ENCODE data around the gene ASS1. TPM values are rescaled to one million over a fixed set of nuclear protein-coding genes. Genes with fewer than 3 reads are reported as not detected.
A peak's percentile ranks its signal among the peaks of the same experiment; 100 is the strongest.
"Not testable (repeated sequence)": the region's sequence is repeated elsewhere in the genome, so short reads cannot be mapped to it uniquely, and the experiment has no call there.

ASS1 gene
- total RNA-seq, 1 experiment from 2014 or later = 5.8 TPM

- H3K4me1 ChIP-seq (ENCODE audit: insufficient read depth, low read length, poor library complexity, severe bottlenecking) = no peaks in the 10 kb centered on the region
- TF ChIP-seq CTCF (conservative IDR thresholded peaks at IDR 0.05; ENCODE audit: low read depth, low read length) (no peak), EZH2 (IDR thresholded peaks at IDR 0.05; ENCODE audit: borderline replicate concordance, low read depth, low read length, poor library complexity, severe bottlenecking) (no peak)
- peaks cover 23% of the 10 kb centered on the region for H3K27me3 ChIP-seq (replicated peaks; ENCODE audit: insufficient read depth, low read depth, low read length, poor library complexity)
- CTCF ChIA-PET = no interaction called here
- POLR2A ChIA-PET (ENCODE audit: low non-redundant PET) = no interaction called here
- no TSS peak for BruUV-seq (replicated peaks)
- DNase-seq (ENCODE audit: low spot score) = no peak
- intact Hi-C loops (cut with micrococcal nuclease; ENCODE audit: unreplicated experiment) = no loop called here
- no peaks in the 10 kb centered on the region for H3K9me3 ChIP-seq (ENCODE audit: low read depth, low read length, poor library complexity, severe bottlenecking)
- H3K4me3 ChIP-seq (ENCODE audit: low read depth, low read length, poor library complexity, severe bottlenecking) = peak overlapping the region; percentile 34
- H3K27ac ChIP-seq (ENCODE audit: low read depth, low read length, poor library complexity, severe bottlenecking) = no peak overlapping the region
- H3K36me3 ChIP-seq (ENCODE audit: insufficient read depth, low read length, poor library complexity, severe bottlenecking) = no peaks in the 10 kb centered on the region
These were observed 12.0 kb upstream of the ASS1 start for GRCh38 chr9:130432796-130433167.

- peak; percentile 70 for DNase-seq (ENCODE audit: low spot score)
These were observed 11.4 kb upstream of the ASS1 start for GRCh38 chr9:130433168-130433946.

GRCh38 chr9:130433947-130434262 is 10.9 kb upstream of the ASS1 start:
- Histone ChIP-seq H3K4me3 (ENCODE audit: low read depth, low read length, poor library complexity, severe bottlenecking) (peak overlapping the region; percentile 34), H3K9me3 (ENCODE audit: low read depth, low read length, poor library complexity, severe bottlenecking) (no peaks in the 10 kb centered on the region), H3K4me1 (ENCODE audit: insufficient read depth, low read length, poor library complexity, severe bottlenecking) (no peaks in the 10 kb centered on the region), H3K27ac (ENCODE audit: low read depth, low read length, poor library complexity, severe bottlenecking) (no peak overlapping the region), H3K27me3 (replicated peaks; ENCODE audit: insufficient read depth, low read depth, low read length, poor library complexity) (peaks cover 23% of the 10 kb centered on the region), H3K36me3 (ENCODE audit: insufficient read depth, low read length, poor library complexity, severe bottlenecking) (no peaks in the 10 kb centered on the region)
- no peak for DNase-seq (ENCODE audit: low spot score)
- intact Hi-C loops (cut with micrococcal nuclease; ENCODE audit: unreplicated experiment) = no loop called here
- BruUV-seq (replicated peaks) = no TSS peak
- ChIA-PET CTCF (no interaction called here), POLR2A (ENCODE audit: low non-redundant PET) (no interaction called here)
- TF ChIP-seq EZH2 (IDR thresholded peaks at IDR 0.05; ENCODE audit: borderline replicate concordance, low read depth, low read length, poor library complexity, severe bottlenecking) (no peak), CTCF (conservative IDR thresholded peaks at IDR 0.05; ENCODE audit: low read depth, low read length) (no peak)

More at GRCh38 chr9:130433168-130433946, 11.4 kb upstream of the ASS1 start:
- peak overlapping the region; percentile 34 for H3K4me3 ChIP-seq (ENCODE audit: low read depth, low read length, poor library complexity, severe bottlenecking)
- ChIA-PET CTCF (no interaction called here), POLR2A (ENCODE audit: low non-redundant PET) (no interaction called here)
- BruUV-seq (replicated peaks) = no TSS peak
- TF ChIP-seq CTCF (conservative IDR thresholded peaks at IDR 0.05; ENCODE audit: low read depth, low read length) (peak; percentile 61), EZH2 (IDR thresholded peaks at IDR 0.05; ENCODE audit: borderline replicate concordance, low read depth, low read length, poor library complexity, severe bottlenecking) (peak; percentile 35)
- H3K9me3 ChIP-seq (ENCODE audit: low read depth, low read length, poor library complexity, severe bottlenecking) = no peaks in the 10 kb centered on the region
- peaks cover 23% of the 10 kb centered on the region for H3K27me3 ChIP-seq (replicated peaks; ENCODE audit: insufficient read depth, low read depth, low read length, poor library complexity)
- H3K4me1 ChIP-seq (ENCODE audit: insufficient read depth, low read length, poor library complexity, severe bottlenecking) = no peaks in the 10 kb centered on the region
- intact Hi-C loops (cut with micrococcal nuclease; ENCODE audit: unreplicated experiment) = no loop called here
- no peak overlapping the region for H3K27ac ChIP-seq (ENCODE audit: low read depth, low read length, poor library complexity, severe bottlenecking)
- no peaks in the 10 kb centered on the region for H3K36me3 ChIP-seq (ENCODE audit: insufficient read depth, low read length, poor library complexity, severe bottlenecking)

- BruUV-seq (replicated peaks); POLR2A ChIA-PET (ENCODE audit: low non-redundant PET); H3K27ac ChIP-seq (ENCODE audit: low read depth, low read length, poor library complexity, severe bottlenecking); H3K36me3 ChIP-seq (ENCODE audit: insufficient read depth, low read length, poor library complexity, severe bottlenecking); CTCF ChIA-PET; H3K4me3 ChIP-seq (ENCODE audit: low read depth, low read length, poor library complexity, severe bottlenecking); intact Hi-C loops (cut with micrococcal nuclease; ENCODE audit: unreplicated experiment); DNase-seq (ENCODE audit: low spot score); H3K4me1 ChIP-seq (ENCODE audit: insufficient read depth, low read length, poor library complexity, severe bottlenecking); H3K9me3 ChIP-seq (ENCODE audit: low read depth, low read length, poor library complexity, severe bottlenecking): not testable (repeated sequence)
- peaks cover 23% of the 10 kb centered on the region for H3K27me3 ChIP-seq (replicated peaks; ENCODE audit: insufficient read depth, low read depth, low read length, poor library complexity)
These were observed 10.1 kb upstream of the ASS1 start for GRCh38 chr9:130434656-130435055.
